ENCODE data around the gene ALPG.
"Not testable (repeated sequence)": the region's sequence is repeated elsewhere in the genome, so short reads cannot be mapped to it uniquely, and the experiment has no call there.

Gene ALPG

DNA sequence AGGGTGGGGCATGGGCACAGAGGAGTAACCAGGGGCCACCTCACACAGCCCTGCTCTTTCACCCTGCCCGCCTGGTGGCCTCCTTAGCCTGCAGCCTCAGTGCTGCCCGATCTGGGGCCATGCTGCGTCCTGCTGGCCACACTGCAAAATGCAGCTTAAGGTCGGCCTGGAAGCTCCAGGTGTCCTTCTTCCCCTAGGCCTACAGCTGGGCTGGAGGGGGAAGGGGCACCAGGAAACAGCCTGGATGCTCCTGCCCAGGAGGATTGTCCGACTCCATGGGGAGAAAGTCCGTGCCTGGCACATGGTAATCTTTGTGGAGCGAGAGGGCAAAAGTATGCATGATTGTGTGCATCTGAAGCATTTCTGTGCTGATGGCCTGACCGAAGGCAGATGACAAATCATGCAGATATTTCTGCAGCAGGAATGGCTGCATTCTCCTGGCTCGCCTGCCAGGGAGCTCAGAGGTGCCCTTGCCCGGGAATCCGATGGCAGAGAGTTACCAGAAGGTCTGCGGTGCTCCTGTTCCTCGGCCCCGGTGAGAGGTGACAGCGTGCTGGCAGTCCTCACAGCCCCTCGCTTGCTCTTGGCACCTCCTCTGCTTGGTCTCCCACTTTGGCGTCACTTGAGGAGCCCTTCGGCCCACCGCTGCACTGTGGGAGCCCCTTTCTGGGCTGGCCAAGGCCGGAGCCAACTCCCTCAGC, 40.9 kb upstream of the ALPG start:
- Histone ChIP-seq H3K4me1 (ENCODE audit: insufficient read depth, low read length) (peaks cover 29% of the 10 kb centered on the region), H3K27me3 (ENCODE audit: insufficient read depth, low read length, poor library complexity) (no peaks in the 10 kb centered on the region), H2AFZ (ENCODE audit: low read depth, low read length) (no peak overlapping the region), H3K4me2 (ENCODE audit: insufficient read depth, low read length) (no peak overlapping the region), H4K20me1 (ENCODE audit: insufficient read depth, low read length) (no peaks in the 10 kb centered on the region), H3K4me3 (ENCODE audit: low read depth in 1 of 2, low read length in 2 of 2) (no peak overlapping the region), H3K79me2 (ENCODE audit: insufficient read depth, low read length) (no peaks in the 10 kb centered on the region), H3K9ac (ENCODE audit: low read depth, low read length) (no peak overlapping the region), H3K36me3 (ENCODE audit: insufficient read depth, low read length) (no peaks in the 10 kb centered on the region), H3K9me3 (ENCODE audit: insufficient read depth, low read length, severe bottlenecking) (no peaks in the 10 kb centered on the region), H3K27ac (ENCODE audit: low read length) (no peak overlapping the region)
- DNase-seq (no peak), ATAC-seq (ENCODE audit: insufficient read depth, low read depth) (0 out of 3 replicates have a peak, but pooled peaks have one; percentile 13)
- no peak for TF ChIP-seq EZH2 (IDR thresholded peaks at IDR 0.05; ENCODE audit: borderline replicate concordance, low read depth, low read length, severe bottlenecking)
- TF ChIP-seq, protein P1, sequence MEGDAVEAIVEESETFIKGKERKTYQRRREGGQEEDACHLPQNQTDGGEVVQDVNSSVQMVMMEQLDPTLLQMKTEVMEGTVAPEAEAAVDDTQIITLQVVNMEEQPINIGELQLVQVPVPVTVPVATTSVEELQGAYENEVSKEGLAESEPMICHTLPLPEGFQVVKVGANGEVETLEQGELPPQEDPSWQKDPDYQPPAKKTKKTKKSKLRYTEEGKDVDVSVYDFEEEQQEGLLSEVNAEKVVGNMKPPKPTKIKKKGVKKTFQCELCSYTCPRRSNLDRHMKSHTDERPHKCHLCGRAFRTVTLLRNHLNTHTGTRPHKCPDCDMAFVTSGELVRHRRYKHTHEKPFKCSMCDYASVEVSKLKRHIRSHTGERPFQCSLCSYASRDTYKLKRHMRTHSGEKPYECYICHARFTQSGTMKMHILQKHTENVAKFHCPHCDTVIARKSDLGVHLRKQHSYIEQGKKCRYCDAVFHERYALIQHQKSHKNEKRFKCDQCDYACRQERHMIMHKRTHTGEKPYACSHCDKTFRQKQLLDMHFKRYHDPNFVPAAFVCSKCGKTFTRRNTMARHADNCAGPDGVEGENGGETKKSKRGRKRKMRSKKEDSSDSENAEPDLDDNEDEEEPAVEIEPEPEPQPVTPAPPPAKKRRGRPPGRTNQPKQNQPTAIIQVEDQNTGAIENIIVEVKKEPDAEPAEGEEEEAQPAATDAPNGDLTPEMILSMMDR (IDR thresholded peaks at IDR 0.05; ENCODE audit: borderline replicate concordance, extremely low read depth, low read length, poor library complexity, severe bottlenecking) = peak; percentile 50

DNA sequence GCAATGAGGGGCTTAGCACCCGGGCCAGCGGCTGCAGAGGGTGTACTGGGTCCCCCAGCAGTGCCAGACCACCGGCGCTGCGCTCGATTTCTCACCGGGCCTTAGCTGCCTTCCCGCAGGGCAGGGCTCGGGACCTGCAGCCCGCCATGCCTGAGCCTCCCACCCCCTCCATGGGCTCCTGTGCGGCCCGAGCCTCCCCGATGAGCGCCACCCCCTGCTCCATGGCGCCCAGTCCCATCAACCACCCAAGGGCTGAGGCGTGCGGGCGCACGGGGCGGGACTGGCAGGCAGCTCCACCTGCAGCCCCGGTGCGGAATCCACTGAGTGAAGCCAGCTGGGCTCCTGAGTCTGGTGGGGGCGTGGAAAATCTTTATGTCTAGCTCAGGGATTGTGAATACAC, 40.2 kb upstream of the ALPG start:
- H3K27ac ChIP-seq (ENCODE audit: low read length); H2AFZ ChIP-seq (ENCODE audit: low read depth, low read length); H3K79me2 ChIP-seq (ENCODE audit: insufficient read depth, low read length); DNase-seq; H3K9me3 ChIP-seq (ENCODE audit: insufficient read depth, low read length, severe bottlenecking); H3K4me3 ChIP-seq (ENCODE audit: low read depth in 1 of 2, low read length in 2 of 2); H4K20me1 ChIP-seq (ENCODE audit: insufficient read depth, low read length); H3K36me3 ChIP-seq (ENCODE audit: insufficient read depth, low read length); H3K27me3 ChIP-seq (ENCODE audit: insufficient read depth, low read length, poor library complexity); H3K9ac ChIP-seq (ENCODE audit: low read depth, low read length); ATAC-seq (ENCODE audit: insufficient read depth, low read depth); H3K4me2 ChIP-seq (ENCODE audit: insufficient read depth, low read length): not testable (repeated sequence)
- peaks cover 29% of the 10 kb centered on the region for H3K4me1 ChIP-seq (ENCODE audit: insufficient read depth, low read length)

DNA sequence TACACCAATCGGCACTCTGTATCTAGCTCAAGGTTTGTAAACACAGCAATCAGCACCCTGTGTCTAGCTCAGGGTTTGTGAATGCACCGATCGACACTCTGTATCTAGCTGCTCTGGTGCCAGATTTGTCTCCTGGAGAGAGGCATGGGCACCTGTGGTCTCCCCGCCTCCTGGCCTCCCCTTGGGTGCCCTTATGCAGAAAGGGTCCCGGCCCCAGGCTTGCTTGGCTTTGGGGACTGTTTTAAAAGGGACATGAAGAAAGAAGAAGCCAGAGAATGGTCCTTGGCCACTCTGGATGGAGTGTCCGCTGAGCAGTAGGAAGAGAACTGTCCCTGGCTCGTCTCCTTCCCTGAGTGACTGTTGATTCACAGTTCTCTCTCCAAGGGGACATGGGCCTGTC, 39.6 kb upstream of the ALPG start:
- Histone ChIP-seq H3K27ac (ENCODE audit: low read length) (no peak overlapping the region), H3K79me2 (ENCODE audit: insufficient read depth, low read length) (no peaks in the 10 kb centered on the region), H3K4me2 (ENCODE audit: insufficient read depth, low read length) (no peak overlapping the region), H3K4me3 (ENCODE audit: low read depth in 1 of 2, low read length in 2 of 2) (no peak overlapping the region), H4K20me1 (ENCODE audit: insufficient read depth, low read length) (no peaks in the 10 kb centered on the region), H3K27me3 (ENCODE audit: insufficient read depth, low read length, poor library complexity) (no peaks in the 10 kb centered on the region), H3K9ac (ENCODE audit: low read depth, low read length) (no peak overlapping the region), H2AFZ (ENCODE audit: low read depth, low read length) (no peak overlapping the region), H3K9me3 (ENCODE audit: insufficient read depth, low read length, severe bottlenecking) (no peaks in the 10 kb centered on the region), H3K36me3 (ENCODE audit: insufficient read depth, low read length) (no peaks in the 10 kb centered on the region), H3K4me1 (ENCODE audit: insufficient read depth, low read length) (peaks cover 25% of the 10 kb centered on the region)
- TF ChIP-seq EZH2 (IDR thresholded peaks at IDR 0.05; ENCODE audit: borderline replicate concordance, low read depth, low read length, severe bottlenecking) = no peak
- TF ChIP-seq, protein P1 (IDR thresholded peaks at IDR 0.05; ENCODE audit: borderline replicate concordance, extremely low read depth, low read length, poor library complexity, severe bottlenecking) = no peak
- no peak for DNase-seq
- no peak for ATAC-seq (ENCODE audit: insufficient read depth, low read depth)

DNA sequence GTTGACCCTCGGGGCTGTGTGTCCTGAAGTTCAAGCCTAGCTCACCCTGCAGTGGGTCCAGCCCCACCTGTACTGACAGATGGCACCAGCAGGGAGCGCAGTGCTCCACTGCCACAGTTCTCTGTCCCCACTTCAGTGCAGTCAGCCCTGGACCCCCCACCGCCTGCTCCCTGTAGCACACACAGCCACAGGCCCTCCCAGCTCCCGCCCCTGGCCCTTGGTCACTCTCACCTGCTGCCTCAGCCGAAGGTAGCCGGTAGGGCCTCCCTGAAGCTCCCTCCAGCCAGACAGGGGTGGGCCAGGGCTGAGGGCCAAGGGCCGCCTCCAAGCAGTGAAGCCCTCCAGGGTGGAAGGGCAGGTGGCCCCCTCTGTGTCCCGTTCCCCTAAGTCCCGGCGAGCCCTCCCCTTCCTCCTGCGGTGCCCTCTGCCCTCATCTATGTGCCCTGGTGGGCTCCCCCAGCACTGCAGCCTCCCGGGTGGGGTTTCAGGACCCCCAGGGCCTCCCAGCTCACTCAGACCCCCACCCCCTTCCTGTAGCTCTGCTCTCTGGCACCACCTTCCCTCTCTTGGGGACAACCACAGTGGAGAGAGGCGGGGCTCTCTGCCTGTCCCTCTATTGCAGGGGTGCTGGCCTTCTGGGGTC, 38.9 kb upstream of the ALPG start:
- Histone ChIP-seq H3K36me3 (ENCODE audit: insufficient read depth, low read length) (no peaks in the 10 kb centered on the region), H3K9me3 (ENCODE audit: insufficient read depth, low read length, severe bottlenecking) (no peaks in the 10 kb centered on the region), H4K20me1 (ENCODE audit: insufficient read depth, low read length) (no peaks in the 10 kb centered on the region), H3K79me2 (ENCODE audit: insufficient read depth, low read length) (no peaks in the 10 kb centered on the region), H3K4me1 (ENCODE audit: insufficient read depth, low read length) (peaks cover 18% of the 10 kb centered on the region), H3K4me2 (ENCODE audit: insufficient read depth, low read length) (no peak overlapping the region), H3K27ac (ENCODE audit: low read length) (no peak overlapping the region), H3K4me3 (ENCODE audit: low read depth in 1 of 2, low read length in 2 of 2) (no peak overlapping the region), H2AFZ (ENCODE audit: low read depth, low read length) (no peak overlapping the region), H3K9ac (ENCODE audit: low read depth, low read length) (no peak overlapping the region), H3K27me3 (ENCODE audit: insufficient read depth, low read length, poor library complexity) (no peaks in the 10 kb centered on the region)
- TF ChIP-seq EZH2 (IDR thresholded peaks at IDR 0.05; ENCODE audit: borderline replicate concordance, low read depth, low read length, severe bottlenecking) = no peak
- TF ChIP-seq, protein P1 (IDR thresholded peaks at IDR 0.05; ENCODE audit: borderline replicate concordance, extremely low read depth, low read length, poor library complexity, severe bottlenecking) = peak; percentile 45
- ATAC-seq (ENCODE audit: insufficient read depth, low read depth) (no peak), DNase-seq (no peak)

All from DND-41 (cell line).